Liver (tissue), 3 donors: Measurements from ENCODE around the gene PRSS1.

Source experiments
- EGR1 ChIP-seq, 2 donors: IDR thresholded peaks; 2 replicates each; pipeline ENCODE4 v1.6.1; 2016 to 2018; ENCODE audit warnings: antibody characterized with exemption in 2 of 2, low read depth in 2 of 2
- FOXA1 ChIP-seq: IDR thresholded peaks from 2 replicates; pipeline ENCODE4 v1.6.1; 2016; ENCODE audit warnings: antibody characterized with exemption
- FOXA2 ChIP-seq: IDR thresholded peaks from 2 replicates; pipeline ENCODE4 v1.6.1; 2016; ENCODE audit warnings: antibody characterized with exemption
- GABPA ChIP-seq, 2 donors: IDR thresholded peaks in 1 of 2; conservative IDR thresholded peaks in 1 of 2; 2 replicates each; pipeline ENCODE4 v1.6.1; 2016; ENCODE audit warnings: antibody characterized with exemption in 2 of 2, mild to moderate bottlenecking in 1 of 2, moderate library complexity in 1 of 2
- HNF4A ChIP-seq, 2 donors: conservative IDR thresholded peaks; 2 replicates each; pipeline ENCODE4 v1.6.1; 2016; ENCODE audit warnings: antibody characterized with exemption in 2 of 2, mild to moderate bottlenecking in 2 of 2
- HNF4G ChIP-seq: IDR thresholded peaks from 2 replicates; pipeline ENCODE4 v1.6.1; 2016; ENCODE audit warnings: antibody characterized with exemption
- RAD21 ChIP-seq, 2 donors: IDR thresholded peaks; 2 replicates each; pipeline ENCODE4 v1.6.1; 2016; ENCODE audit warnings: antibody characterized with exemption in 2 of 2, mild to moderate bottlenecking in 2 of 2
- REST ChIP-seq: IDR thresholded peaks from 2 replicates; pipeline ENCODE4 v1.6.1; 2016; ENCODE audit warnings: antibody characterized with exemption, mild to moderate bottlenecking
- SP1 ChIP-seq: IDR thresholded peaks from 2 replicates; pipeline ENCODE4 v1.6.1; 2018; ENCODE audit warnings: antibody characterized with exemption, mild to moderate bottlenecking
- TAF1 ChIP-seq: conservative IDR thresholded peaks from 2 replicates; pipeline ENCODE4 v1.6.1; 2016; ENCODE audit warnings: antibody characterized with exemption, mild to moderate bottlenecking
- YY1 ChIP-seq: IDR thresholded peaks from 2 replicates; pipeline ENCODE4 v1.6.1; 2016; ENCODE audit warnings: antibody characterized with exemption, mild to moderate bottlenecking
- ZBTB33 ChIP-seq: IDR thresholded peaks from 2 replicates; pipeline ENCODE4 v1.6.1; 2016; ENCODE audit warnings: antibody characterized with exemption
- TF ChIP-seq, protein P1 (sequence below): fragments of 150-350 bp; IDR thresholded peaks from 2 replicates; pipeline ENCODE4 v1.5.1; 2017; ENCODE audit warnings: improper control_type of control experiment, low read depth, low read length; ENCODE audit not compliant: missing input control
- TF ChIP-seq, protein P2 (sequence below): IDR thresholded peaks from 2 replicates; pipeline ENCODE4 v1.6.1; 2016; ENCODE audit warnings: antibody characterized with exemption
- donor health status: healthy.
- donor health status: healthy.

DNA sequence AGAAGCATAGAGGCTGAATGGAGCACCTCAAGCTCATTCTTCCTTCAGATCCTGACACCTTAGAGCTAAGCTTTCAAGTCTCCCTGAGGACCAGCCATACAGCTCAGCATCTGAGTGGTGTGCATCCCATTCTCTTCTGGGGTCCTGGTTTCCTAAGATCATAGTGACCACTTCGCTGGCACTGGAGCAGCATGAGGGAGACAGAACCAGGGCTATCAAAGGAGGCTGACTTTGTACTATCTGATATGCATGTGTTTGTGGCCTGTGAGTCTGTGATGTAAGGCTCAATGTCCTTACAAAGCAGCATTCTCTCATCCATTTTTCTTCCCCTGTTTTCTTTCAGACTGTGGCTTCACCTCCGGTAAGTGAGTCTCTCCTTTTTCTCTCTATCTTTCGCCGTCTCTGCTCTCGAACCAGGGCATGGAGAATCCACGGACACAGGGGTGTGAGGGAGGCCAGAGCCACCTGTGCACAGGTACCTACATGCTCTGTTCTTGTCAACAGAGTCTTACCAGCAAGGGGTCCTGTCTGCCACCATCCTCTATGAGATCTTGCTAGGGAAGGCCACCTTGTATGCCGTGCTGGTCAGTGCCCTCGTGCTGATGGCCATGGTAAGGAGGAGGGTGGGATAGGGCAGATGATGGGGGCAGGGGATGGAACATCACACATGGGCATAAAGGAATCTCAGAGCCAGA is 52.5 kb downstream of the PRSS1 start:
- TF ChIP-seq, protein P1, sequence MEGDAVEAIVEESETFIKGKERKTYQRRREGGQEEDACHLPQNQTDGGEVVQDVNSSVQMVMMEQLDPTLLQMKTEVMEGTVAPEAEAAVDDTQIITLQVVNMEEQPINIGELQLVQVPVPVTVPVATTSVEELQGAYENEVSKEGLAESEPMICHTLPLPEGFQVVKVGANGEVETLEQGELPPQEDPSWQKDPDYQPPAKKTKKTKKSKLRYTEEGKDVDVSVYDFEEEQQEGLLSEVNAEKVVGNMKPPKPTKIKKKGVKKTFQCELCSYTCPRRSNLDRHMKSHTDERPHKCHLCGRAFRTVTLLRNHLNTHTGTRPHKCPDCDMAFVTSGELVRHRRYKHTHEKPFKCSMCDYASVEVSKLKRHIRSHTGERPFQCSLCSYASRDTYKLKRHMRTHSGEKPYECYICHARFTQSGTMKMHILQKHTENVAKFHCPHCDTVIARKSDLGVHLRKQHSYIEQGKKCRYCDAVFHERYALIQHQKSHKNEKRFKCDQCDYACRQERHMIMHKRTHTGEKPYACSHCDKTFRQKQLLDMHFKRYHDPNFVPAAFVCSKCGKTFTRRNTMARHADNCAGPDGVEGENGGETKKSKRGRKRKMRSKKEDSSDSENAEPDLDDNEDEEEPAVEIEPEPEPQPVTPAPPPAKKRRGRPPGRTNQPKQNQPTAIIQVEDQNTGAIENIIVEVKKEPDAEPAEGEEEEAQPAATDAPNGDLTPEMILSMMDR = no peak
- TF ChIP-seq EGR1 (IDR thresholded peaks at IDR 0.05; ENCODE audit: low read depth in 2 of 2) = no peak
- no peak for TF ChIP-seq HNF4A (conservative IDR thresholded peaks at IDR 0.05)
- no peak for TF ChIP-seq RAD21 (IDR thresholded peaks at IDR 0.05)
- no peak for TF ChIP-seq FOXA1
- no peak for TF ChIP-seq GABPA (IDR thresholded peaks at IDR 0.05 in 1 of 2, conservative IDR thresholded peaks at IDR 0.05 in 1 of 2)
- no peak for TF ChIP-seq YY1
- TF ChIP-seq SP1 = no peak
- TF ChIP-seq, protein P2, sequence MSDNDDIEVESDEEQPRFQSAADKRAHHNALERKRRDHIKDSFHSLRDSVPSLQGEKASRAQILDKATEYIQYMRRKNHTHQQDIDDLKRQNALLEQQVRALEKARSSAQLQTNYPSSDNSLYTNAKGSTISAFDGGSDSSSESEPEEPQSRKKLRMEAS = no peak
- no peak for TF ChIP-seq ZBTB33
- TF ChIP-seq TAF1 = no peak
- TF ChIP-seq REST = no peak
- TF ChIP-seq FOXA2 = no peak
- no peak for TF ChIP-seq HNF4G
